Endothelial cell of umbilical vein (primary cell): Measurements from ENCODE around the gene NRCAM.

Experiments used
- EZH2 ChIP-seq: IDR thresholded peaks from 2 replicates; pipeline ENCODE4 v1.6.1; 2012; ENCODE audit warnings: borderline replicate concordance, low read depth, mild to moderate bottlenecking, moderate library complexity, low read length, inconsistent platforms; ENCODE audit not compliant: severe bottlenecking
- FOS ChIP-seq: IDR thresholded peaks from 2 replicates; pipeline ENCODE4 v1.6.1; 2011; ENCODE audit warnings: mild to moderate bottlenecking, low read length, moderate library complexity, borderline replicate concordance; ENCODE audit not compliant: insufficient read depth
- MYC ChIP-seq: IDR thresholded peaks from one replicate; pipeline ENCODE4 v1.6.1; 2011; ENCODE audit warnings: mild to moderate bottlenecking, low read depth, low read length
- POLR2A ChIP-seq: IDR thresholded peaks from 2 replicates; pipeline ENCODE4 v1.6.1; 2012; ENCODE audit warnings: low read depth, mild to moderate bottlenecking, control low read depth, low read length
- POLR2AphosphoS5 ChIP-seq: IDR thresholded peaks from 2 replicates; pipeline ENCODE4 v1.6.1; 2012; ENCODE audit warnings: low read depth, mild to moderate bottlenecking, control low read depth, low read length, moderate library complexity; ENCODE audit not compliant: insufficient read depth
- TF ChIP-seq, protein P1 (sequence below), 2 donors: IDR thresholded peaks; 1 replicate in 1 of 2; 2 replicates in 1 of 2; pipeline ENCODE4 v1.5.1; 2011; ENCODE audit warnings: low read length in 2 of 2, mild to moderate bottlenecking in 2 of 2, moderate library complexity in 2 of 2, control low read depth in 1 of 2, inconsistent platforms in 1 of 2, low read depth in 1 of 2; ENCODE audit not compliant: insufficient read depth in 1 of 2; ENCODE audit errors: extremely low read depth in 1 of 2

- TF ChIP-seq POLR2AphosphoS5 = no peak
- TF ChIP-seq, protein P1, sequence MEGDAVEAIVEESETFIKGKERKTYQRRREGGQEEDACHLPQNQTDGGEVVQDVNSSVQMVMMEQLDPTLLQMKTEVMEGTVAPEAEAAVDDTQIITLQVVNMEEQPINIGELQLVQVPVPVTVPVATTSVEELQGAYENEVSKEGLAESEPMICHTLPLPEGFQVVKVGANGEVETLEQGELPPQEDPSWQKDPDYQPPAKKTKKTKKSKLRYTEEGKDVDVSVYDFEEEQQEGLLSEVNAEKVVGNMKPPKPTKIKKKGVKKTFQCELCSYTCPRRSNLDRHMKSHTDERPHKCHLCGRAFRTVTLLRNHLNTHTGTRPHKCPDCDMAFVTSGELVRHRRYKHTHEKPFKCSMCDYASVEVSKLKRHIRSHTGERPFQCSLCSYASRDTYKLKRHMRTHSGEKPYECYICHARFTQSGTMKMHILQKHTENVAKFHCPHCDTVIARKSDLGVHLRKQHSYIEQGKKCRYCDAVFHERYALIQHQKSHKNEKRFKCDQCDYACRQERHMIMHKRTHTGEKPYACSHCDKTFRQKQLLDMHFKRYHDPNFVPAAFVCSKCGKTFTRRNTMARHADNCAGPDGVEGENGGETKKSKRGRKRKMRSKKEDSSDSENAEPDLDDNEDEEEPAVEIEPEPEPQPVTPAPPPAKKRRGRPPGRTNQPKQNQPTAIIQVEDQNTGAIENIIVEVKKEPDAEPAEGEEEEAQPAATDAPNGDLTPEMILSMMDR (IDR thresholded peaks at IDR 0.05; ENCODE audit: extremely low read depth in 1 of 2, insufficient read depth in 1 of 2, low read depth in 1 of 2, low read length in 2 of 2) = peak; percentile 60 to 65
- no peak for TF ChIP-seq POLR2A
- no peak for TF ChIP-seq EZH2
- no peak for TF ChIP-seq MYC
- TF ChIP-seq FOS = no peak
Observed at GRCh38 chr7:108459922-108460551, 3.8 kb upstream of the NRCAM start.
